Neural cell (in vitro differentiated cells): ENCODE results near the gene TRIO. TPM values are rescaled to one million over a fixed set of nuclear protein-coding genes. Genes with fewer than 3 reads are reported as not detected.

ENCODE experiments used
- H2AFZ ChIP-seq: fragments of 200-600, 300-800 bp; sonication (generic), shearing (Covaris generic); 2 replicates; pipeline ENCODE4 v1.6.0; 2014; ENCODE audit warnings: low read depth, mild to moderate bottlenecking, antibody characterized with exemption, low read length, moderate library complexity
- H3F3A ChIP-seq: fragments of 200-600 bp; shearing (Covaris generic); 2 replicates; pipeline ENCODE4 v1.6.1; 2016; ENCODE audit warnings: mild to moderate bottlenecking, moderate library complexity, mixed read lengths, antibody characterized with exemption, low read length; ENCODE audit not compliant: insufficient read depth, poor library complexity, severe bottlenecking
- H3K27ac ChIP-seq: fragments of 200-600, 300-800 bp; sonication (generic), shearing (Covaris generic); 2 replicates; pipeline ENCODE4 v1.5.1; 2014; ENCODE audit warnings: mild to moderate bottlenecking, low read length, moderate library complexity
- H3K27me3 ChIP-seq: fragments of 300-800, 200-600 bp; sonication (generic), shearing (Covaris generic); 2 replicates; pipeline ENCODE4 v1.6.0; 2014; ENCODE audit warnings: mild to moderate bottlenecking, low read depth, low read length, moderate library complexity; ENCODE audit not compliant: insufficient read depth
- H3K36me3 ChIP-seq: fragments of 300-800, 200-600 bp; sonication (generic), shearing (Covaris generic); 2 replicates; pipeline ENCODE4 v1.5.1; 2014; ENCODE audit warnings: mild to moderate bottlenecking, antibody characterized with exemption, low read length, moderate library complexity; ENCODE audit not compliant: insufficient read depth
- H3K4me2 ChIP-seq: fragments of 300-800, 200-600 bp; sonication (generic), shearing (Covaris generic); 2 replicates; pipeline ENCODE4 v1.6.0; 2014; ENCODE audit warnings: mild to moderate bottlenecking, low read length
- H3K4me3 ChIP-seq: fragments of 300-800, 200-600 bp; sonication (generic), shearing (Covaris generic); 2 replicates; pipeline ENCODE4 v1.5.1; 2014; ENCODE audit warnings: mild to moderate bottlenecking, low read length, moderate library complexity
- H3K79me2 ChIP-seq: fragments of 200-600 bp; shearing (Covaris generic); replicated peaks from 2 replicates; pipeline ENCODE4 v1.6.0; 2014; ENCODE audit warnings: mild to moderate bottlenecking, low read length, moderate library complexity; ENCODE audit not compliant: insufficient read depth
- H3K9ac ChIP-seq: fragments of 300-800, 200-600 bp; sonication (generic), shearing (Covaris generic); 2 replicates; pipeline ENCODE4 v1.6.1; 2016; ENCODE audit warnings: mild to moderate bottlenecking, low read length, mixed read lengths
- H3K9me2 ChIP-seq: fragments of 200-600 bp; shearing (Covaris generic); 2 replicates; pipeline ENCODE4 v1.6.1; 2016; ENCODE audit warnings: mild to moderate bottlenecking, low read length, mixed read lengths; ENCODE audit not compliant: insufficient read depth
- H3K9me3 ChIP-seq: fragments of 200-600, 300-800 bp; sonication (generic), shearing (Covaris generic); 2 replicates; pipeline ENCODE4 v1.6.1; 2016; ENCODE audit warnings: mild to moderate bottlenecking, mixed run types, low read length, moderate library complexity, mixed read lengths
- H4K20me1 ChIP-seq: fragments of 200-600 bp; shearing (Covaris generic); 2 replicates; pipeline ENCODE4 v1.6.1; 2016; ENCODE audit warnings: mild to moderate bottlenecking, mixed run types; ENCODE audit not compliant: insufficient read depth
- EP300 ChIP-seq: fragments of 450-650 bp; conservative IDR thresholded peaks from 2 replicates; pipeline ENCODE4 v1.6.1; 2014; ENCODE audit warnings: antibody characterized with exemption, mild to moderate bottlenecking, moderate library complexity; ENCODE audit not compliant: poor library complexity, severe bottlenecking
- EZH2 ChIP-seq: fragments of 200-600, 300-800 bp; shearing (Covaris generic), sonication (generic); IDR thresholded peaks from 2 replicates; pipeline ENCODE4 v1.6.1; 2014; ENCODE audit warnings: antibody characterized with exemption, low read length, borderline replicate concordance, mild to moderate bottlenecking; ENCODE audit not compliant: insufficient read depth, poor library complexity, severe bottlenecking
- MXI1 ChIP-seq: fragments of 450-650 bp; conservative IDR thresholded peaks from 2 replicates; pipeline ENCODE4 v1.6.1; 2014; ENCODE audit warnings: antibody characterized with exemption, mild to moderate bottlenecking; ENCODE audit not compliant: poor library complexity, severe bottlenecking
- POLR2AphosphoS5 ChIP-seq: IDR thresholded peaks from 2 replicates; pipeline ENCODE4 v1.6.1; 2012
- RAD21 ChIP-seq: fragments of 450-650 bp; conservative IDR thresholded peaks from 2 replicates; pipeline ENCODE4 v1.6.1; 2014; ENCODE audit warnings: antibody characterized with exemption, mild to moderate bottlenecking, moderate library complexity
- SMC3 ChIP-seq: fragments of 450-650 bp; conservative IDR thresholded peaks from 2 replicates; pipeline ENCODE4 v1.6.1; 2014; ENCODE audit warnings: antibody characterized with exemption, mild to moderate bottlenecking, moderate library complexity; ENCODE audit not compliant: poor library complexity
- TAF1 ChIP-seq: IDR thresholded peaks from 2 replicates; pipeline ENCODE4 v1.6.1; 2012; ENCODE audit warnings: low read depth
- polyA plus RNA-seq: library from polyadenylated mRNA; depleted of rRNA; stranded (reverse); fragments of >200 nt; gene quantifications from 2 replicates; pipeline ENCODE4 v1.2.3, GENCODE V29; 2014
- TF ChIP-seq, protein P1 (sequence below): IDR thresholded peaks from 2 replicates; pipeline ENCODE4 v1.6.1; 2012; ENCODE audit warnings: borderline replicate concordance
- TF ChIP-seq, protein P2 (sequence below): fragments of 450-650 bp; IDR thresholded peaks from 2 replicates; pipeline ENCODE4 v1.5.1; 2014; ENCODE audit warnings: antibody characterized with exemption, mild to moderate bottlenecking, moderate library complexity; ENCODE audit not compliant: poor library complexity, severe bottlenecking

The TRIO gene
- polyA plus RNA-seq, 1 donor from 2014 or later: 168 TPM

DNA sequence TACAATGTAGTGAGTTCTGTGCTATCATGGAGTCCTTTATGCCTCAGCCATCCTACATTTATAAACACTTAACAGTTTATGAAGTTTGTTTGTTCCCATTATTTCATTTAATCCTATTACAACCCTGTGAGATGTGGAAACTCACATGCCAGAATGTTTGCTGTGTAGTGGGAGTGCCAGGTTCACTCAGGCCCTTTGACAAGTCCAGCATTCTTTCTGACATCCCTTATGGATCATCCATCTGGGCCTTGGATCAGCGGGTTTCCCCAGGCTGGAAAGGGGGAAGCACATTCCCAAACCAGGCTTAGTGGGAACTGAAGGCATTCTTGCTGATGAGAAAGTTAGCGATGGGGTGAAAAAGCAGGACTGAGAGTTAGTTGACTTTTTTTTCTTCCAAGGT lies 310.3 kb downstream of the TRIO start:
- no peak overlapping the region for H3K27ac ChIP-seq
- H3K9me2 ChIP-seq: no peaks in the 10 kb centered on the region
- H3K36me3 ChIP-seq: no peaks in the 10 kb centered on the region
- no peak overlapping the region for H3K9ac ChIP-seq
- H3K27me3 ChIP-seq: no peaks in the 10 kb centered on the region
- no peaks in the 10 kb centered on the region for H3K79me2 ChIP-seq
- H2AFZ ChIP-seq: no peak overlapping the region
- H4K20me1 ChIP-seq: no peaks in the 10 kb centered on the region
- no peak overlapping the region for H3K4me2 ChIP-seq
- no peak overlapping the region for H3K4me3 ChIP-seq
- TF ChIP-seq TAF1: no peak
- no peak for TF ChIP-seq POLR2AphosphoS5
- TF ChIP-seq, protein P1, sequence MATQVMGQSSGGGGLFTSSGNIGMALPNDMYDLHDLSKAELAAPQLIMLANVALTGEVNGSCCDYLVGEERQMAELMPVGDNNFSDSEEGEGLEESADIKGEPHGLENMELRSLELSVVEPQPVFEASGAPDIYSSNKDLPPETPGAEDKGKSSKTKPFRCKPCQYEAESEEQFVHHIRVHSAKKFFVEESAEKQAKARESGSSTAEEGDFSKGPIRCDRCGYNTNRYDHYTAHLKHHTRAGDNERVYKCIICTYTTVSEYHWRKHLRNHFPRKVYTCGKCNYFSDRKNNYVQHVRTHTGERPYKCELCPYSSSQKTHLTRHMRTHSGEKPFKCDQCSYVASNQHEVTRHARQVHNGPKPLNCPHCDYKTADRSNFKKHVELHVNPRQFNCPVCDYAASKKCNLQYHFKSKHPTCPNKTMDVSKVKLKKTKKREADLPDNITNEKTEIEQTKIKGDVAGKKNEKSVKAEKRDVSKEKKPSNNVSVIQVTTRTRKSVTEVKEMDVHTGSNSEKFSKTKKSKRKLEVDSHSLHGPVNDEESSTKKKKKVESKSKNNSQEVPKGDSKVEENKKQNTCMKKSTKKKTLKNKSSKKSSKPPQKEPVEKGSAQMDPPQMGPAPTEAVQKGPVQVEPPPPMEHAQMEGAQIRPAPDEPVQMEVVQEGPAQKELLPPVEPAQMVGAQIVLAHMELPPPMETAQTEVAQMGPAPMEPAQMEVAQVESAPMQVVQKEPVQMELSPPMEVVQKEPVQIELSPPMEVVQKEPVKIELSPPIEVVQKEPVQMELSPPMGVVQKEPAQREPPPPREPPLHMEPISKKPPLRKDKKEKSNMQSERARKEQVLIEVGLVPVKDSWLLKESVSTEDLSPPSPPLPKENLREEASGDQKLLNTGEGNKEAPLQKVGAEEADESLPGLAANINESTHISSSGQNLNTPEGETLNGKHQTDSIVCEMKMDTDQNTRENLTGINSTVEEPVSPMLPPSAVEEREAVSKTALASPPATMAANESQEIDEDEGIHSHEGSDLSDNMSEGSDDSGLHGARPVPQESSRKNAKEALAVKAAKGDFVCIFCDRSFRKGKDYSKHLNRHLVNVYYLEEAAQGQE: no peak
- TF ChIP-seq RAD21: no peak
- no peak for TF ChIP-seq SMC3
- TF ChIP-seq EZH2: no peak
- TF ChIP-seq MXI1: no peak
- no peak for TF ChIP-seq EP300
- TF ChIP-seq, protein P2, sequence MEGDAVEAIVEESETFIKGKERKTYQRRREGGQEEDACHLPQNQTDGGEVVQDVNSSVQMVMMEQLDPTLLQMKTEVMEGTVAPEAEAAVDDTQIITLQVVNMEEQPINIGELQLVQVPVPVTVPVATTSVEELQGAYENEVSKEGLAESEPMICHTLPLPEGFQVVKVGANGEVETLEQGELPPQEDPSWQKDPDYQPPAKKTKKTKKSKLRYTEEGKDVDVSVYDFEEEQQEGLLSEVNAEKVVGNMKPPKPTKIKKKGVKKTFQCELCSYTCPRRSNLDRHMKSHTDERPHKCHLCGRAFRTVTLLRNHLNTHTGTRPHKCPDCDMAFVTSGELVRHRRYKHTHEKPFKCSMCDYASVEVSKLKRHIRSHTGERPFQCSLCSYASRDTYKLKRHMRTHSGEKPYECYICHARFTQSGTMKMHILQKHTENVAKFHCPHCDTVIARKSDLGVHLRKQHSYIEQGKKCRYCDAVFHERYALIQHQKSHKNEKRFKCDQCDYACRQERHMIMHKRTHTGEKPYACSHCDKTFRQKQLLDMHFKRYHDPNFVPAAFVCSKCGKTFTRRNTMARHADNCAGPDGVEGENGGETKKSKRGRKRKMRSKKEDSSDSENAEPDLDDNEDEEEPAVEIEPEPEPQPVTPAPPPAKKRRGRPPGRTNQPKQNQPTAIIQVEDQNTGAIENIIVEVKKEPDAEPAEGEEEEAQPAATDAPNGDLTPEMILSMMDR: no peak
- H3F3A ChIP-seq: no peaks in the 10 kb centered on the region
- no peaks in the 10 kb centered on the region for H3K9me3 ChIP-seq

DNA sequence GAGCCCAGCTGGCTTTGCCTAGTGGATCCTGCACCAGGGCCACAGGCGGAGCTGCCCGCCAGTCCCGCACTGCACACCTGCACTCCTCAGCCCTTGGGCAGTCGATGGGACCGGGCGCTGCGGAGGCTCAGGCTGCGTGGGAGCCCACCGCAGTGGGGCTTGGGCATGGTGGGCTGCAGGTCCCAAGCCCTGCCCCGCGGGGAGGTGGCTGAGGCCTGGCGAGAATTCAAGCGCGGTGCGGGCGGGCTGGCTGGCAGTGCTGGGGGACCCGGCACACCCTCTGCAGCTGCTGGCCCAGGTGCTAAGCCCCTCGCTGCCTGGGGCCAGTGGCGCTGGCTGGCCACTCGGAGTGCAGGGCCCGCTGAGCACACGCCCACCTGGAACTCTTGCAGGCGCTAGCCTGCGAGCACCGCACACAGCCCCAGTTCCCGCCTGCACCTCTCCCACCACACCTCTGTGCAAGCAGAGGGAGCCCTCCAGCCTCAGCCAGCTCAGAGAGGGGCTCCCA lies 312.7 kb downstream of the TRIO start:
- no peaks in the 10 kb centered on the region for H3F3A ChIP-seq

More for the DNA sequence above, 312.7 kb downstream of the TRIO start:
- no peaks in the 10 kb centered on the region for H3K9me3 ChIP-seq
- H3K27ac ChIP-seq: no peak overlapping the region
- H3K4me3 ChIP-seq: no peak overlapping the region
- no peak overlapping the region for H3K9ac ChIP-seq
- H3K36me3 ChIP-seq: no peaks in the 10 kb centered on the region
- no peak for TF ChIP-seq SMC3
- TF ChIP-seq TAF1: no peak
- TF ChIP-seq RAD21: no peak
- TF ChIP-seq, protein P1: no peak
- TF ChIP-seq POLR2AphosphoS5: no peak
- TF ChIP-seq EZH2: no peak
- TF ChIP-seq EP300: no peak
- TF ChIP-seq, protein P2: no peak
- no peak for TF ChIP-seq MXI1
- H4K20me1 ChIP-seq: no peaks in the 10 kb centered on the region
- H3K79me2 ChIP-seq: no peaks in the 10 kb centered on the region
- no peak overlapping the region for H2AFZ ChIP-seq
- H3K4me2 ChIP-seq: no peak overlapping the region
- H3K27me3 ChIP-seq: no peaks in the 10 kb centered on the region
- H3K9me2 ChIP-seq: no peaks in the 10 kb centered on the region
